ENCODE data around the gene SNRPA.
"Not testable (repeated sequence)": the region's sequence is repeated elsewhere in the genome, so short reads cannot be mapped to it uniquely, and the experiment has no call there.

DNA sequence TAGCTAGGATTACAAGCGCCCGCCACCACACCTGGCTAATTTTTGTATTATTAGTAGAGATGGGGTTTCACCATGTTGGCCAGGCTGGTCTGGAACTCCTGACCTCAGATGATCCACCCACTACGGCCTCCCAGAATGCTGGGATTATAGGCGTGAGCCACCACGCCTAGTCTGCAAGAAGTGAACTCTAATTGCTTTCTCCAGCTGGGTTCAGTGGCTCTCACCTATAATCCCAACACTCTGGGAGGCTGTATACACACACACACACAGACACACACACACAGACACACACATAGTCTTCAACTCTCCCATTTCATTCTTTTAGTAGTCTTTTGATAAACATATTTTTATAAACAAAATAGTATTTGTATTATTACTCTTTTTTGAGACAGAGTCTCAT is 20.9 kb upstream of the SNRPA start:
- not testable (repeated sequence) for TF ChIP-seq EZH2 (IDR thresholded peaks at IDR 0.05; ENCODE audit: borderline replicate concordance); EZH2phosphoT487 (IDR thresholded peaks at IDR 0.05; ENCODE audit: low read depth, severe bottlenecking, unreplicated experiment)
- TF ChIP-seq, protein P1, sequence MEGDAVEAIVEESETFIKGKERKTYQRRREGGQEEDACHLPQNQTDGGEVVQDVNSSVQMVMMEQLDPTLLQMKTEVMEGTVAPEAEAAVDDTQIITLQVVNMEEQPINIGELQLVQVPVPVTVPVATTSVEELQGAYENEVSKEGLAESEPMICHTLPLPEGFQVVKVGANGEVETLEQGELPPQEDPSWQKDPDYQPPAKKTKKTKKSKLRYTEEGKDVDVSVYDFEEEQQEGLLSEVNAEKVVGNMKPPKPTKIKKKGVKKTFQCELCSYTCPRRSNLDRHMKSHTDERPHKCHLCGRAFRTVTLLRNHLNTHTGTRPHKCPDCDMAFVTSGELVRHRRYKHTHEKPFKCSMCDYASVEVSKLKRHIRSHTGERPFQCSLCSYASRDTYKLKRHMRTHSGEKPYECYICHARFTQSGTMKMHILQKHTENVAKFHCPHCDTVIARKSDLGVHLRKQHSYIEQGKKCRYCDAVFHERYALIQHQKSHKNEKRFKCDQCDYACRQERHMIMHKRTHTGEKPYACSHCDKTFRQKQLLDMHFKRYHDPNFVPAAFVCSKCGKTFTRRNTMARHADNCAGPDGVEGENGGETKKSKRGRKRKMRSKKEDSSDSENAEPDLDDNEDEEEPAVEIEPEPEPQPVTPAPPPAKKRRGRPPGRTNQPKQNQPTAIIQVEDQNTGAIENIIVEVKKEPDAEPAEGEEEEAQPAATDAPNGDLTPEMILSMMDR (IDR thresholded peaks at IDR 0.05; ENCODE audit: poor library complexity) = not testable (repeated sequence)
